Activated naive CD4-positive, alpha-beta T cell (primary cell): ENCODE measurements around the gene OR2A1.
"Not testable (repeated sequence)": the region's sequence is repeated elsewhere in the genome, so short reads cannot be mapped to it uniquely, and the experiment has no call there.

ENCODE experiments used
- DNase-seq, 4 experiments: peaks; one replicate each; lab custom pipeline; 2025; lab: John Stamatoyannopoulos, UW

OR2A1 gene

DNA sequence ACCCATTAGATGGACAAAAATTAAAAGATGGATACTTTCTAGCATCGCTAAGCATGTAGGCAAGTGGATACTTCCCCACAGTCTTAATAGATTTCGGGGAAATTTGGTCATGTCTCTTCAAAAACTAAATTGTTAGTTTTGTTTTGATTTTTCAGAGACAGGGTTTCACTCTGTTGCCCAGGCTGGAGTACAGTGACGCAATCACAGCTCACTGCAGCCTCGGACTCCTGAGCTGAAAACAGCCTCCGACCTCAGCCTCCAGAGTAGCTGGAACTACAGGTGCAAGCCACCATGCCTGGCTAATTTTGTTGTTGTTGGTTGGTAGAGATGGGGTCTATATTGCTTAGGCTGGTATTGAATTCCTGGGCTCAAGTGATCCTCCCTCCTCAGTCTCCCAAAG, 13.6 kb downstream of the OR2A1 start:
- not testable (repeated sequence) for DNase-seq

- DNase-seq, result not testable (repeated sequence)
Measured at GRCh38 chr7:144330044-144330443, 17.8 kb downstream of the OR2A1 start.

DNA sequence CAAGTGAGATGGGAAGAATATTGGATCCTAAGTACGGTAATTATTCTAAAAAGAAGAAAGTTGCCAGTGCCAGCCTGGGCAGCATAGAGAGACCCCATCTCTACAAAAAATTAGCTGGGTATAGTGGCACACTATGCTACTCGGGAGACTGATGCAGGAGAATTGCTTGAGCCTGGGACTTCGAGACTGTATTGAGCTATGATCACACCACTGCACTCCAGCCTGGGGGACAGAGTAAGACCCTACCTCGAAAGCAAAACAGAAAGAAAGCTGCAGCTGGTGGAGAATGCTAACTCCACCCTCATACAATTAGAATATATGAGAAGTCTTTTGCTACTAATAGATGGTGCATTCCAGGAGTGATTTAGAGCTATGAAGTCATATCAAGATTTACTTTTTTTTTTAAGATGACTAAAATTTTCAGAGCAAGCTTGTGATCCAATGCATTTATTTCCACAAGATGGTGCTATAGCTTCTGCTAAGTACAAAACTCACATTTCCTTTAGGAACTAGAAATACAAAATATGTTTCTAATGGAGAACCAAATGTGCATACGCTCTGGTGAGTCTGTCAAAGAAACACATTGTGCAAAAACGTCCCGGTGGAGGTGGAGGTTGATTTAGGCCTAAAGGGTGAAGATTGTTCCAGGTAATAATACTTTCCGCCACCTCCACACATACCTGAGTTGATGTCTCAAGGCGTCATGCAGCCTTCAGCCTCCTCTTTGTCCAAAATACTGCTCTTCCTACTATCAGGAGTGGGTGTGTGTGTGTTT, 19.2 kb downstream of the OR2A1 start:
- DNase-seq, result not testable (repeated sequence)

- DNase-seq, result not testable (repeated sequence)
Measured at GRCh38 chr7:144331996-144332288, 19.7 kb downstream of the OR2A1 start.

- not testable (repeated sequence) for DNase-seq
Measured at GRCh38 chr7:144348625-144349024, 36.4 kb downstream of the OR2A1 start.

GRCh38 chr7:144351667-144352066, 39.4 kb downstream of the OR2A1 start:
- not testable (repeated sequence) for DNase-seq

DNA sequence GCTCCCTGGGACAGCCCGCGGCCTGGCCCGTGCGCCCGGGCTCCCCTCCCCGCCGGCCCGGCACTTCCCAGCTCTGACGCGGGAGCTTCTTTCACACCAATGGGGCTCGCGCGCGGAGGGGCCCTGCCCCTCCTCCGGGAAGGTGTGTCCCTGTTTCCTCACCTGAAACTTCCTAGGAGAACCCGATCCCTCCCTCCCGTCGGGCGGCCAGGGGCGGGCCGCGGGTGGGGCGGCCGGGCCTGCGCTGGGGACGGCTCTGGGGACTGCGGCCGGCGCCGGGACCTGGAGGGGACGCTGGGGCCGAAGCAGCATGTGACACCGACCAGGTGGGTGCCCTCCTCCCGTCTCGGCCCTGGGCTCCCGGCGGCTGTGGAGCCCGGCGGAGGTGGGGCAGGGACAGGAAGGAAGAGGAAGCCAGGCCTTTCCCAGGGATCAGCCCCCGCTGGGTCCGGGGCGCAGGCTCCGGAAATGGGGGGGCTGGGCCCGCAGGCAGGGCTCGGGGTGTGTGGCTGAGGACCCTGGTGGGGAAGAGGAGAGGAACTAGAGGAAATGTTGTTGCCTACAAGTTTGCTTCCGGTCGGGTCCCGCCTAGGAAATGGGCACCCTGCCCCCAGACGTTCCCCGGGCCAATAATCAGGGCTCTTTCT, 43.1 kb downstream of the OR2A1 start, which contains the start of gene ARHGEF5:
Gene ARHGEF5, plus strand, starts transcription at position 227 of the 647 bp plus-strand sequence. CDS start 7,268 bp downstream, outside the sequence.
- not testable (repeated sequence) for DNase-seq

DNA sequence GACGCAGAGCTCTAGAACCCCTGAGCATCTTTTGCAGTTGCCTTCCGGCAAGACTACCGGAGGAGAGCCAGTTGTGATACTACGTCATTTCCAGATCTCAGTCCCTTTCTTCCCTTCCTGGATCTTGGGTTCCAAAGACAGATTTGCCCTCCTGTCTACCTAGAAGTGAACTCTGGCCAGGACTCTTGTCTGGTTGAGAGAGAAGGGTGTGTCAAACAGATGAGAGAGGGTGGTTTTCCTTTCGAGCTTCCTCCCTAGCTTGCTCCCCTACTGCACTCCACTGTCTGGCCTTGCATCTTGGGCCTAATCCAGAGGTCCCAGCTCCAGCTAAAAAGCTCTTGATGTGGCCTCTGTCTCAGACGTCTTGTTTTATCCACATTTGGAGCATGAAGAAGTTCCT, 44.0 kb downstream of the OR2A1 start:
- DNase-seq, result not testable (repeated sequence)

- not testable (repeated sequence) for DNase-seq
Measured at GRCh38 chr7:144356860-144357259, 44.6 kb downstream of the OR2A1 start.

DNA sequence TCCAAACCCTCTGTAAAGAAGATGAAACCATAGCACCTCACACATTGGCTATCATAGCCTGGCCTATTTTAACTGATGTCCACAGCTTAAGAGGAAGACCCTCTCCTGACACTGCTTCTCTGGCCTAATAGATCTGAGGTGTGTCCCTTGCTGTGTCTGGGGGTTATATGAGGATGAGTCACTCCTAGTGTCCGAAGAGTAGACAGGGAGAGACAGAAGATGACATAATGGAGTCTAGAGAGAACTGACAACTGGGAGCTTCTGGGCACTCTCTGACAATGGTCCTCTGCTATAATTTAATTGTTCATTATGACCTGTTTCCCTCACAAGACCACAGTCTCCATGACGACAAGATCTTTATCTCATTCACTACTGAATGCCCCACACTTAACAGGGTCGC, 49.8 kb downstream of the OR2A1 start:
- DNase-seq, result not testable (repeated sequence)

- DNase-seq, result not testable (repeated sequence)
Measured at GRCh38 chr7:144365523-144365922, 53.3 kb downstream of the OR2A1 start.

- not testable (repeated sequence) for DNase-seq
Measured at GRCh38 chr7:144367250-144367649, 55.0 kb downstream of the OR2A1 start.

DNA sequence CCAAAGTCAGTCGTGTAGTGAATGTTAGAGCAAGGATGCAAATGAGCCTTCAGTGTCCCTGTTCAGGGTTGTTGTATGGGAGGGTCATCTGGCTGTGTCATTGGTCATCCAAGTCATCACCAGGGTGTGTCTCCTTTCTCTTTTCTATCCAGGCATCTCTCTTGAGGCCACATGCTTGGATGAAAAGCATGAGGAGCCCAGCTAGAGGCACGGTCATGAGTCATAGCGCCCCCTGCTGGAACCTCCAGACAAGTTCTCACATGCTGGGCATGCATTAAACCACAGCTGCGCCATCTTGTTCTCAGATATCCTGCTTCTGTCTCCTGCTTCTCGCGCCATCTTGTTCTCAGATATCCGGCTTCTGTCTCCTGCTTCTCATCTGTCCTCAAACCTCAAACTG, 57.0 kb downstream of the OR2A1 start:
- DNase-seq, result not testable (repeated sequence)
